CD4-positive, alpha-beta T cell treated with Interferon alpha-2 for 1 hour (primary cell): ENCODE results near the gene GGT6.
"Not testable (repeated sequence)": the region's sequence is repeated elsewhere in the genome, so short reads cannot be mapped to it uniquely, and the experiment has no call there.

Experiments
- DNase-seq, 2 donors: peaks; one replicate each; pipeline ENCODE4 v3.0.0-alpha.2; 2020 to 2022

Gene GGT6

GRCh38 chr17:4560421-4560820, at the start of gene GGT6:
Gene GGT6, minus strand, starts transcription at chr17:4560577. Its CDS starts 56 bp downstream, at chr17:4560521.
- no peak for DNase-seq

- DNase-seq = no peak
These were observed 49.8 kb upstream of the GGT6 start for GRCh38 chr17:4610162-4610561.

GRCh38 chr17:4609761-4610160, 49.4 kb upstream of the GGT6 start:
- no peak for DNase-seq

GRCh38 chr17:4607773-4608187, 47.4 kb upstream of the GGT6 start:
- DNase-seq = peak in 1 of 2 donors; percentile 20

- no peak for DNase-seq
These were observed 46.9 kb upstream of the GGT6 start for GRCh38 chr17:4607261-4607741.

- no peak for DNase-seq
These were observed 45.4 kb upstream of the GGT6 start for GRCh38 chr17:4605826-4606225.

- not testable (repeated sequence) for DNase-seq
These were observed 44.4 kb upstream of the GGT6 start for GRCh38 chr17:4604736-4605135.

- no peak for DNase-seq
These were observed 43.8 kb upstream of the GGT6 start for GRCh38 chr17:4604111-4604644.

- no peak for DNase-seq
These were observed 41.7 kb upstream of the GGT6 start for GRCh38 chr17:4602041-4602440.

GRCh38 chr17:4601326-4601725, 40.9 kb upstream of the GGT6 start:
- no peak for DNase-seq

GRCh38 chr17:4600563-4600962, 40.2 kb upstream of the GGT6 start:
- DNase-seq = no peak

- DNase-seq = no peak
These were observed 39.3 kb upstream of the GGT6 start for GRCh38 chr17:4599505-4600281.

GRCh38 chr17:4598776-4599504, 38.6 kb upstream of the GGT6 start:
- no peak for DNase-seq

GRCh38 chr17:4597975-4598374, 37.6 kb upstream of the GGT6 start:
- no peak for DNase-seq

GRCh38 chr17:4596636-4597380, 36.4 kb upstream of the GGT6 start:
- no peak for DNase-seq

- DNase-seq = not testable (repeated sequence)
These were observed 35.4 kb upstream of the GGT6 start for GRCh38 chr17:4595685-4596342.

- peak; percentile 18 to 21 for DNase-seq
These were observed 34.7 kb upstream of the GGT6 start for GRCh38 chr17:4594931-4595684.

- DNase-seq = no peak
These were observed 34.0 kb upstream of the GGT6 start for GRCh38 chr17:4594406-4594805.

GRCh38 chr17:4593021-4593421, 32.6 kb upstream of the GGT6 start:
- no peak for DNase-seq

GRCh38 chr17:4592240-4593005, 32.0 kb upstream of the GGT6 start:
- no peak for DNase-seq

- no peak for DNase-seq
These were observed 31.2 kb upstream of the GGT6 start for GRCh38 chr17:4591529-4591928.
